NCI-H748 (cell line): ENCODE measurements around the gene UXT.
"Not testable (repeated sequence)": the region's sequence is repeated elsewhere in the genome, so short reads cannot be mapped to it uniquely, and the experiment has no call there.

ENCODE experiments used
- DNase-seq: peaks from one replicate; lab custom pipeline; 2025; ENCODE audit not compliant: unreplicated experiment; lab: John Stamatoyannopoulos, UW

UXT gene

GRCh38 chrX:47618923-47619485 is 40.0 kb downstream of the UXT start:
- no peak for DNase-seq

- DNase-seq, result no peak
These were observed 44.4 kb downstream of the UXT start for GRCh38 chrX:47614618-47615017.

DNA sequence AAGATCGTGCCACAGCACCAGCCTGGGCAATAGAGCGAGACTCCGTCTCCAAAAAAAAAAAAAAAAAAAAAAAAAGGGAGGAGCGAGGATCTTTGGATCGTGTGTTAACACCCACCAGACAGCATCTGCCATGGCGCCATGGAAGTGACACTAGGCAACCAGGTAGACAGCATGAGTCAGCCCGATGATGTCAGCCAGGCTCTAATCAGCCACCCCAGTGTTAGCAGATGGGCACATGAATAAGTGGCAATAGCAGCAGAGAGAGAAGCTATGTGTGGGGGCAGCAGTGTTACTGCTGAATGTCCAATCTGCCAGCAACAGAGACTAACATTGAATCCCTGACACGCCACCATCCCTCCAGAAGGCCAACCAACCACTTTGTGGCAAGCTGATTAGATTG is 45.9 kb downstream of the UXT start:
- no peak for DNase-seq

DNA sequence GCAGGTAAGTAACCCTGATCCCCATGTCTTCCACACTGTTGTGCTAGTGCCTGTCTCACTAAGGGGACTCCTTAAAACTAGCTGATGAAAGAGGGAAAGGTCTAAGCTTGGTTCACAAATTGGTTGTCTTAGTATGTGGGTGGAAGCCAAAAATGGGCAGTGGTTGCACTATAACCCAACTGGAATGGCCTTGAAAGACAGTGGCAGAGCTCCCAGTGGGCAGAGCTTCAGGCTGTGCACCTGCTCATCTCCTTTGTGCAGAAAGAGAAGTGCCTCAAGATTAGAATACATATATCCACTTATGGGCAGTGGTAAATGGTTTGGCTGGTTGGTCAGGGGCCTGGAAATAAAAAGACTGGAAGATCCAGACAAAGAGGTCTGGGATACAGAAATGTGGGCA is 46.6 kb downstream of the UXT start:
- no peak for DNase-seq

GRCh38 chrX:47611926-47612325 is 47.1 kb downstream of the UXT start:
- DNase-seq, result no peak

GRCh38 chrX:47611489-47611888 is 47.5 kb downstream of the UXT start:
- no peak for DNase-seq

DNA sequence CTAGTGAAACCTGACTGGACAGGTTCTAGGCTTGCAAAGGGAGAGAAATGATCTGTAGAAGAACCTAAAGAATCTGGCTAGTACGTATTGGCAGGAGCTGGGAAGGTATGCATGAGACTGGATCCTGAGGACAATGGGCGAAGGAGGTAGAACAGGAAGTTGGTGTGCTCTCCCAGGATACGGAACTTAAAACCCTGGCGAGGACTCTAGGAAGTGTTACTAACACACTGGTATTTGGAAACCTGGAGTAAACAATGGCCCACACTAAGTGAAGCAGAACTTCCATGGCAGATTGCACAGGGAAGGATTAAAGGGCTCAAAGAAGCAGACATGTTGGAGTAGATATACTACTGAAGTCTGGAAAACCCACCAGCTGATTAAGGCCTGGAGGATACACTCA is 48.5 kb downstream of the UXT start:
- no peak for DNase-seq

DNA sequence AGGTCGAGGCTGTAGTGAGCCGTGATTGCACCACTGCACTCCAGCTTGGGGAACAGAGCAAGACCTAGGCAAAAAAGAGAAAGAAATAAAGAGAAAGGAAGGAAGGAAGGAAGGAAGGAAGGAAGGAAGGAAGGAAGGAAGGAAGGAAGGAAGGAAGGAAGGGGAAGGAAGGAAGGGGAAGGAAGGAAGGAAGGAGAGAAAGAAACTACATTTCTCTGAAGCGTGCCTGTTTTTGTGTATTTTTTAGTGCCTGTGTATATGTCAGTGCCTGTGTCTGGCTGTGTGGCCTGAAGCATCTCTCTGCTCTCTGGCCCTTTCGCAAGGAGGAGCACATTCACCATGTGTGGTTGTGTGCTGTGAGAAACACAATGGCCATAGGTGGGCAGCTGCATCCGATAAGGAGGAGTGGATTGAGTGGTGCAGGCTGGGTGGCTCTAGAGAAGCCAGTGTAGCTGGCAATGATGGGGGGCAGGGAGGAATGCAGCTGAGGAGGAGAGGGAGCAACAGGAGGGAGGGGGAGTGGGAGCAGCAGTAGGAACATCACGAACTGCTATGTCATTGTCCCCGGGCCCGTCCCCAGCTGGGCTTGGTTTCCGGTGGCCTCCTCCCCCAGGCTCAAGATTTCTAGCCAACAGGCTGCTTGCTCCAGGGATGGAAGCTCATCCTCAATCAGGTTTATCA is 50.7 kb downstream of the UXT start:
- DNase-seq, result no peak

GRCh38 chrX:47607091-47607490 is 51.9 kb downstream of the UXT start:
- no peak for DNase-seq

DNA sequence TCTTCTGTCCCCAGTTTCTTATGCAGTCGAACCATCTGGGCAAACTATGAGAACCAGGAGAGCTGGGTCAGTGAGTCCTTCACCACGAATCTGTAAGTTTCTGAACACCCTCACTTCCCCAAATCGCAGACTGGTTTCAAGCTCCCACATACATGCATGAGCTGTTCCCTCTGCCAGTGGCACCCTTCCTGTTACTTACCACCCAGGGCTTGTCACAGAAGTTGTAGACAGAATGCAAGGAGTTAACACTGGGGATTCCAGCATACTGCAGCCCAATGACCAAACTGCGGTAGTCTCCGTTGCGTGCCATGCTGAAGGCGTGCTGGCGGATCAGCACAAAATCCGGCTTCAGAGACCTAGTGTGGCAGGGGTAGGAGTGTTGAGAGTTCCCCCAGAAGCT is 54.0 kb downstream of the UXT start:
- DNase-seq, result no peak

- not testable (repeated sequence) for DNase-seq
These were observed 55.9 kb downstream of the UXT start for GRCh38 chrX:47603125-47603524.
